NCI-H1092 (cell line): ENCODE results near the gene GPR157.
"Not testable (repeated sequence)": the region's sequence is repeated elsewhere in the genome, so short reads cannot be mapped to it uniquely, and the experiment has no call there.

Experiments
- DNase-seq: peaks from one replicate; lab custom pipeline; 2025; lab: John Stamatoyannopoulos, UW

The GPR157 gene, protein sequence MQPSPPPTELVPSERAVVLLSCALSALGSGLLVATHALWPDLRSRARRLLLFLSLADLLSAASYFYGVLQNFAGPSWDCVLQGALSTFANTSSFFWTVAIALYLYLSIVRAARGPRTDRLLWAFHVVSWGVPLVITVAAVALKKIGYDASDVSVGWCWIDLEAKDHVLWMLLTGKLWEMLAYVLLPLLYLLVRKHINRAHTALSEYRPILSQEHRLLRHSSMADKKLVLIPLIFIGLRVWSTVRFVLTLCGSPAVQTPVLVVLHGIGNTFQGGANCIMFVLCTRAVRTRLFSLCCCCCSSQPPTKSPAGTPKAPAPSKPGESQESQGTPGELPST

DNA sequence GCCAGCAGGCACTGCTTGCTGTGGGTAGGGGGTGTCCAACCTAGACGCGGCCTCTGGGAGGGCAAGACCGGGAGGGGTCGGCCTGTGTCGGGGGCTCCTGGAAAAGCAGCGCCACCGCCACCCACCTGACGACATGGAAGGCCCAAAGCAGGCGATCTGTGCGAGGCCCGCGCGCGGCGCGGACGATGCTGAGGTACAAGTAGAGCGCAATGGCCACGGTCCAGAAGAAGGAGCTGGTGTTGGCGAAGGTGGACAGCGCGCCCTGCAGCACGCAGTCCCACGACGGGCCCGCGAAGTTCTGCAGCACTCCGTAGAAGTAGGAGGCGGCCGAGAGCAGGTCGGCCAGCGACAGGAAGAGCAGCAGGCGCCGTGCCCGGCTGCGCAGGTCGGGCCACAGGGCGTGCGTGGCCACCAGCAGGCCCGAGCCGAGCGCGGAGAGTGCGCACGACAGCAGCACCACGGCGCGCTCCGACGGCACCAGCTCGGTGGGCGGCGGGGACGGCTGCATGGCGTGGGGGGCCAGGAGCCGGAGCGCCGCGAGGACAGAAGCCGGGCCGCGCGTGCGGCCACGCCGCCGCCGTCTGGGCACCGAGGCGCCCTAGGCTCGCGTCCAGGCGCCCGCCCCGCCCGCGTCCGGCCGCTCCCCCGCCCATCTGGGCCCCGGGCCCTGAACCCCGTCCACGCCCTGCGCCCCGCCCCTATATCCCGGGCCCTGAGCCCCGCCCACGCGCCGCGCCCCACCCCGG, at the start of gene GPR157:
GPR157 (minus strand) TSS at position 583 of the 746 bp plus-strand sequence; CDS start at position 508, 75 bp downstream.
- DNase-seq: no peak

DNA sequence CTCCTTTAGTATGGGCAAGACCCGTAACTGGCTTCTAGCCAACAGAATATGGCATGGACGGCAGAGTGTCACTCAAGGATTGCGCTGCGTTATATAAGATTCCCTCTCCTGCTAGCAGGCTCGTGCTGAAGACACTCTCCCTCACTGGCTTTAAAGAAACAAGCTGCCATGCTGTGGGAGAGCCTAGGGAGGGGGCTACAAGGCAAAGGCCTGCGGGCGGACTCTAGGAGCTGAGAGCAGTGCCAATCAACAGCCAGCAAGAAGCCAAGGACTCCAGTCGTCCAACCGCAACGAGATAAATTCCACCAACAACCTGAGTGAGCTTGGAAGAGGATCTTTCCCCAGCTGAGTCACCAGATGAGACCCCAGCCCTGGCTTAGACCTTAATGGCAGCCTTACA, 45.9 kb upstream of the GPR157 start:
- DNase-seq: no peak

GRCh38 chr1:9174243-9174642, 45.3 kb upstream of the GPR157 start:
- no peak for DNase-seq

DNA sequence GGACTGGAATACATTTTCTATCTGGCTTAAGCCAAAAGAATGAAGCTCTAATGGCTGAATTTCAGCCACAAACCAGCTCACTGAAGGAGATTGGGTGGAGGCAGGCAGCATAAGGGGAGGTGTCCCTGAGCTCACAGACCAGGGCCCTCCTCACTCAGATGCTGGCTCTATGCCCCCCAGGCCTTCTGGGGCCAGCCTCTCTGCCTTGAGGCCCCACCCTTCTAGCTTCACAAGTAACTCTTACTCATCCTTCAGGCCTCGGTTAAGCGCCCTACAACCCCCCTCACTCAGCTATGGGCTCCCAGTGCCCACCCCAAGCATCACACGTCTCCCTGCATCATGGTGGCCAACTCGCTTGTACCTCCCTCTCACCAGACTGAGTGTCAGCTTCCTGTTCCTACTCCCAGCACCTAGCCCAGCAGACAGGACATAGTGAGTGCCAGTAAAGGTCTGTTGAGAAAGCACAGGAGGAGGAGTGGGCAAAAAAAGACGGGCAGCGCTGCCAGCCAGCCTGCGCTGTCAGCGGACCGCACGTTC, 40.8 kb upstream of the GPR157 start:
- no peak for DNase-seq

- DNase-seq: no peak
Observed at GRCh38 chr1:9167638-9168037, 38.7 kb upstream of the GPR157 start.

DNA sequence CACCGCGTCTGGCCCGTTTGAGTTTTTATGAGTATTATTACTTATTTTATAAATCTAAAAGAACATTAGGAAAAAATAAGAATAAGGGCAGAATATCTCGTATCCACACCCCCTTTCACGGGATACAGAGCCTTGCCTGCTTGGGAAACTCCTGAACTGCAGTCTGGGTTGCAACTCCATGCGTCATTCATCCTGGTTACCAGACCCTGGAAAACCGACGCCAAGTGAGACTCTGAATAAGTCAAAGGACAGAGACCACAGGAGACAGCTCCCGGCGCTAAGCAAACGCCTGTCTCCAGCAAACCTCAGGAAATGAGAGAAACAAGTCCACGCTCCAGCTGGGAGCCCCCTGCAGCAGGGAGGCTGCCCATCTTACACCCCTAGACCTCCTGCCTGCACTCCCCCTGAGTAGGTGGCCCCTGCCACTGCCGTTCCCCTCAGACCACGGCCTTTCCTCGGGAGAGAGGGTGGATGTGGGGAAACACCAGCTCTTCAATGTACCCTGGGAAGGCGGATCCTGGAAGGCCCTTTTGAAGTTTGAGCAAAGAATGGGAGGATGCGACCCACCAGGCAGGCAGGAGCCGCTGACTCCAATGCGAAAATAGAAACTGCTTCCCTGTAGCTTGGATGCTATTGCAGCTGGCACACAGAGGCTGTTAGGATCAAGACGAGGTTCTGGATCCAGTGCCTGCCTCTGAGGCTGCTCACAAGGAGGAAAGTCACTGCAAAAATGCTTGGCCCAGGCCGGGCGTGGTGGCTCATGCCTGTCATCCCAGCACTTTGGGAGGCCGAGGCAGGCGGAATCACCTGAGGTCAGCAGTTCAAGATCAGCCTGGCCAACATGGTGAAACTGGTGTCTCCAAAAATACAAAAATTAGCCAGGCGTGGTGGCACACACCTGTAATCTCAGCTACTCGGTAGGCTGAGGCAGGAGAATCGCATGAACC, 37.7 kb upstream of the GPR157 start:
- no peak for DNase-seq

GRCh38 chr1:9165396-9165795, 36.5 kb upstream of the GPR157 start:
- DNase-seq: no peak

GRCh38 chr1:9164919-9165318, 36.0 kb upstream of the GPR157 start:
- no peak for DNase-seq

DNA sequence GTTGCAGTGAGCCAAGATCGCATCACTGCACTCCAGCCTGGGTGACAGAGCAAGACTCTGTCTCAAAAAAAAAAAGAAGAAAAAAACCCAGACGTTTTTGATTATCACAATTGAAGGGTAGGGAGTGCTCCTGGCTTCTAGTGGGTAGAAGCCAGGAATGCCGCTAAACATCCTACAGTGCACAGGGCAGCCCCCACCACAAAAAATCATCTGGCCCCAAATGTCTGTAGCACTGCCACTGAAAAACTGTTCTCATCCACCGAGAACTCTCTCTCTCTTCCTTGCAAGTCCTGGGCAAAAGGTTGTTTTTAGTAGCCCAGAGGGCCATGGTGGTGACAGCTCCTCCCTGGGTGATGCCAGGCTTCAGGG, 35.6 kb upstream of the GPR157 start:
- no peak for DNase-seq

DNA sequence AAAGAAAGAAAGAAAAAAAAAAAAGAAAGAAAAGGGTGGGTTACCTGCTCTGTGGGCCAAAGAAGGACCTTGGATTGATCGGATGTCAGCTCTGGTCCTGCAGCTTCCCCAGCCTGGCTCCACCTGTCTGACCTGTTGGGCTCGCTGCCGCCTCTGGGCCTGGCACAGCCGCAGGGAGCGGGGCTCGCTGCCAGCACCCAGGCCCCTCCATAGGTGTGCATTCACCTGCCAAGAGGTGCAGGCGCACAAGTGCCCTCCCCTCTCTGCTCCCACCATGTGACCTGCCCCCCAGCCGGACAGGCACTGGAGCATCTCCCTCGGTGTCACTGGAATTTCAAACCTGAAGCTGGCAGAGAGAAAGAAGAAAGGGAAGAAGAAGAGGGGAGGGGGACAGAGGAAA, 33.1 kb upstream of the GPR157 start:
- DNase-seq: no peak

GRCh38 chr1:9161342-9161741, 32.4 kb upstream of the GPR157 start:
- DNase-seq: no peak

GRCh38 chr1:9160079-9160717, 31.3 kb upstream of the GPR157 start:
- no peak for DNase-seq

GRCh38 chr1:9155879-9156278, 27.0 kb upstream of the GPR157 start:
- no peak for DNase-seq

- DNase-seq: not testable (repeated sequence)
Observed at GRCh38 chr1:9155405-9155804, 26.5 kb upstream of the GPR157 start.

DNA sequence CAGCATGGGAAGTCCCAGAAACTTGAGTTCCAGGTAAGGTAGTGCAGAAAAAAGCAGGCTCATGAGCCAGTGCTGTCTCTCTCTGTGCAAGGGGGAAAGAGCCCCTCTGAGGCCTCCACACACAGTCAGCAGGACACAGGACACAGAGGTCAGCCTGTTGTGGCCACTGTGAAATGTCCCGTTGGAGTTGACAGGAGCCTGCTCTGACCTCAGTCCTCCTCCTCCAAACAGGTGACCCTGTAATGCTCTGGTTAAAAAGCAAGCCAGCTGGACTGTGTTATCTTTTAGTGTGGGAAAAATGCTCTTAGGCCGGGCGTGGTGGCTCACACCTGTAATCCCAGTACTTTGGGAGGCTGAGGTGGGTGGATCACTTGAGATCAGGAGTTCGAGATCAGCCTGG, 24.2 kb upstream of the GPR157 start:
- no peak for DNase-seq

- no peak for DNase-seq
Observed at GRCh38 chr1:9152535-9152934, 23.6 kb upstream of the GPR157 start.

DNA sequence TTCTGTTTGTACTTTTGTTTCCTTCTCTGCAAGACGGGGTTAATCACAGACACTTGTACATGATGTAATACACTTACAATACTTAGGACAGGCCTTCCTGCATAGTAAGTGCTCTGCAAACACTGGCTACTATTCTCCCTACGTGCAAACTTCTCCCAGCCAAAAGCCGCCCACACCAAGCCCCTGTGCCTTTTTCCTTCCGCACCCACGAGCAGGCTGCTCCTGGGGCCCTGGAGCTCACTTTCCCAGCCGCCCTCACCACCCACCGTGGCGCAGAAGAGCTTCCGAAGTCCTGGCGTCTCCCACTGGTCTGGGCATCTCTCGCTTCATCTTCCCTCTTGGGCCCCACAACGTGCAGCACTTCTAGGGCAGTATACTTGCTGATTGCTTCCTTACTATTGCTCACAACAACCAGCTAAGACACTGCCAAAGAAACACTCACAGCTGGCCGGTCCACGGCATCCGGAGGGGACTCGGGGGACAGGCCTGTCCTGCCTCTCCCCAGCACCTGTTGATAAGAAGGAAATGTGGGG, 22.5 kb upstream of the GPR157 start:
- DNase-seq: no peak

GRCh38 chr1:9150582-9151327, 21.9 kb upstream of the GPR157 start:
- no peak for DNase-seq

DNA sequence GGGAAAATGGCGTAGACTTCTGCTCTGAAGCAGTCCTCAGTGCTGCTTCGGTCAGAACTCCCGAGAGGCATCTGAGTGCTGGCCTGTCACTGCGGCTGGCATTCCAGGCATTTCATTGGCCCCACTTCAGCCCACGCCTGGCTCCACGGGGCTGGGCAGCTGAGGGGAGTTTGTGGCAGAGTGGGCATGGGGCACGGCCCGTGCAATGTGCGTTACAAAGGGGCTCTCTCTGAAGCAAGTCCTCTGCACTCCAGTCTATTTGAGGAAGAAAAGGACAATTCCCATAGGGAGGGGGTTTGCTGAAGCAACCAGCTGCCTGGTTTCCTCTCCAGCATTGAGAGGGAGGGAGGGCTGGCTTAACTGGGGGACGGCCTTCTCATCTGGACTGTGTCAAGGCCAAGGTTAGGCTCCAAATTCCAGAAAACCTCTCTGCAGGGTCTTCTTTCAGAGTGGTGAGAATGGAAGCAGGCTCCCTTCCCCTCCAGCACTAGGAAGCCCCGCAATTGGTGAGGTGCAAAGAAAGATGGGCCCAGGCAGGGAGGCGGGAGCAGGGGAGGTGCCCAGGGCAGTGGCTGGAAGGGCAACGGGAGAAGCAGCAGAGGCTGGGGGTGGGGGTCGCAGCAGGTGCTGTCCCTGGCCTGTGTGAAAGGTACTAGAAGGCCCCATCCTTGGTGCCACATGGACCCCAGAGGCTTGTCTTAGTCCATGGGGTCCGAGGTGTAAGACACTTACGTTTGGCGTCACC, 21.1 kb upstream of the GPR157 start:
- no peak for DNase-seq

- DNase-seq: no peak
Observed at GRCh38 chr1:9149151-9149550, 20.2 kb upstream of the GPR157 start.
